ENCODE results near the gene HIPK2. TPM values are rescaled to one million over a fixed set of nuclear protein-coding genes. Genes with fewer than 3 reads are reported as not detected.

HIPK2 gene
- total and polyA plus RNA-seq, 10 of the 15 experiments (the other 5 are each of a cell fraction or from before 2014, with no cell fraction given) = 1.7 to 39.0 (median 9.4) TPM

GRCh38 chr7:139591550-139592195 lies 186.1 kb downstream of the HIPK2 start:
- Histone ChIP-seq H2AFZ (ENCODE audit: control insufficient read depth, low read depth, low read length) (no peak overlapping the region), H3K9me3 (replicated peaks; ENCODE audit: control insufficient read depth, insufficient read depth, low read length) (no peaks in the 10 kb centered on the region), H3K9ac (ENCODE audit: control insufficient read depth, insufficient read depth, low read length) (no peak overlapping the region), H3K36me3 (ENCODE audit: control insufficient read depth in 2 of 2, insufficient read depth in 2 of 2, low read length in 1 of 2) (peaks cover 5 to 16% of the 10 kb centered on the region in 2 experiments; a peak in 3 of 4 replicates), H4K20me1 (ENCODE audit: control insufficient read depth, insufficient read depth) (no peaks in the 10 kb centered on the region), H3K4me2 (ENCODE audit: control insufficient read depth, insufficient read depth) (no peak overlapping the region), H3K27ac (ENCODE audit: control insufficient read depth, insufficient read depth) (no peak overlapping the region), H3K4me3 (no peak overlapping the region), H3K27me3 (replicated peaks in 1 of 2; ENCODE audit: control insufficient read depth in 2 of 2, insufficient read depth in 2 of 2, low read length in 1 of 2) (no peaks in the 10 kb centered on the region), H3K79me2 (ENCODE audit: control insufficient read depth, insufficient read depth, low read length) (no peaks in the 10 kb centered on the region), H3K4me1 (ENCODE audit: control insufficient read depth, insufficient read depth, low read length) (no peaks in the 10 kb centered on the region)
- WGBS (ENCODE audit: insufficient coverage, insufficient replicate concordance, low lambda C conversion rate, missing lambda C conversion rate) = 80% methylated on average over 3 of the region's 3 CpGs
- ChIA-PET CTCF (interaction anchor here (4.9 to 7.2 kb wide), 3 partner anchors 10 to 157 kb away, joined by 16 to 51 read pairs (median 19); no protein-coding TSS in a partner anchor), RAD21 (ENCODE audit: unreplicated experiment) (no interaction called here), SMC1A (ENCODE audit: uncharacterized antibody, unreplicated experiment) (interaction anchor here (0.7 kb wide), 1 partner anchor 46 kb away, joined by 3 read pairs; no protein-coding TSS in a partner anchor), POLR2A (no interaction called here)
- no peak for DNase-seq (ENCODE audit: low read depth, low spot score)
- BruUV-seq (replicated peaks) = TSS peak; percentile 9
- intact Hi-C loops (cut with micrococcal nuclease; ENCODE audit: unreplicated experiment) (no loop called here), in situ Hi-C loops (cut with MboI) (no loop called here)
- ATAC-seq = no peak
- no peak for FAIRE-seq
- TF ChIP-seq MAX (IDR thresholded peaks at IDR 0.05; ENCODE audit: low read depth, low read length) = no peak
- no peak for TF ChIP-seq MXI1 (IDR thresholded peaks at IDR 0.05; ENCODE audit: low read depth, low read length)
- TF ChIP-seq NBN (IDR thresholded peaks at IDR 0.05) = no peak
- no peak for TF ChIP-seq NKRF (conservative IDR thresholded peaks at IDR 0.05)

Measured in GM12878 (cell line).